Heart left ventricle (tissue), 13 donors: ENCODE results near the gene PLCL1.

Experiments
- CTCF ChIP-seq, 12 donors: fragments of 200-600 bp; sonication (generic) in 4 of 12; IDR thresholded peaks; one replicate each; pipeline versions ENCODE4 v1.5.0 to v1.8.0; 2018 to 2022; ENCODE audit warnings: antibody characterized with exemption in 12 of 12, mild to moderate bottlenecking in 5 of 12
- POLR2A ChIP-seq, 2 donors: fragments of 450-650 bp; IDR thresholded peaks; one replicate each; pipeline ENCODE4 v1.6.1; 2017; ENCODE audit warnings: antibody characterized with exemption in 2 of 2, mild to moderate bottlenecking in 2 of 2, moderate library complexity in 2 of 2
- donor health status: ischemic (EF 13 %, LVEDD 7.1; RV severe dilation, severe dysfunction).
- donor health status: DM: no; HTN: yes; CAD: no.
- donor health status: DM: no; HTN: no; CAD: no.
- donor health status: ischemic (EF 25% LVEDD 6.9; RV normal size, moderate dysfunction).
- donor health status: ischemic (EF 25% LVEDD 5.7; RV mildly dilated, moderate dysfunction).
- donor health status: ischemic (EF 35%, LVEDD 5.7; RV mildly dilated, moderate dysfunction).
- donor health status: nonischemic (EF 11% LVEDD 7.7; RV severe dilation, severe dysfunction).
- donor health status: DM: yes; HTN: yes; CAD: no.
- donor health status: PGD.
- donor health status: ischemic (EF 29% LVEDD 5.4; RV normal size, mild dysfunction).
- donor health status: nonischemic (EF 23%, LVEDD 6.1; RV moderate dilation, normal function).

DNA sequence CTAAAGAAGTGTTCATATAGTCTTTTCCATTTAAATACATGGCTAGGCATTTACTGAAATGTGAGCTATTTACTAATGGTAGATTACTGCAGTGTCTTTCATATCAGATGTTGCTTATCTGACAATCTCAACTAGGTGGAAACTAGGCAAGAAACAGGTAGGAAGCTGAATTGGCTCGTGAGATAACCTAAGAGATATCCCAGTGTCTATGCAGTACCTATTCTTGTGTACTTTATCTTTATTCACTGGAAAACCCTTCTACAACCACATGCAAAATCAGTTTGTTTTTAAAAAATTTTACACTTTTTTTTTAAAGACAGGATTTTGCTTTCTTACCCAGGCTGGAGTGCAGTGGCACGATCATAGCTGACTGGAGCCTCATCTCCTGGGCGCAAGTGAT, 63.8 kb downstream of the PLCL1 start:
- TF ChIP-seq CTCF (IDR thresholded peaks at IDR 0.05) (no peak), POLR2A (IDR thresholded peaks at IDR 0.05) (no peak)
